Activated effector memory CD4-positive, alpha-beta T cell treated with Interleukin-2 at 50 U/mL for 16 hours (primary cell): ENCODE data around the gene PPP1R11.
"Not testable (repeated sequence)": the region's sequence is repeated elsewhere in the genome, so short reads cannot be mapped to it uniquely, and the experiment has no call there.

Source experiments
- DNase-seq: peaks from one replicate; pipeline ENCODE4 v3.0.0-alpha.2; 2020

PPP1R11 gene

DNA sequence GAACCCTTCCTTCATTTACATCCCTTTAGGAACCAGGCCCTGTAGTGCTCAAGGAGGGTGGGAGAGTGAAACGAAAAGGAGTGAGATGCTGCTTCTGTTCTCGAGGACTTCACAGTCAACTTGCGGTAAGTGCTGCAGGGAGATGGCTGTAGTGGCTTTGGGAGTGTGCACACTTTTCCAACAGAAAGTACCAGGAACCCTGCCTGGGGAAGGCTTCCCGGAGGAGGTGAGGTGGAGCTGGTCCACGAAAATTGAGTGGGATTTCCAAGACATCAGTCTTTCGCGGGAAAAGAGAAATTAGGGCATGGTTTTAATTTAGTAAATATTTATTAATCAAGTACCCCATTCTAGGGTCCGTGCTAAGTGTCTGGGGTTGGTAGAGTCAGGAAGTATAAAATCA, 33.2 kb downstream of the PPP1R11 start:
- no peak for DNase-seq

DNA sequence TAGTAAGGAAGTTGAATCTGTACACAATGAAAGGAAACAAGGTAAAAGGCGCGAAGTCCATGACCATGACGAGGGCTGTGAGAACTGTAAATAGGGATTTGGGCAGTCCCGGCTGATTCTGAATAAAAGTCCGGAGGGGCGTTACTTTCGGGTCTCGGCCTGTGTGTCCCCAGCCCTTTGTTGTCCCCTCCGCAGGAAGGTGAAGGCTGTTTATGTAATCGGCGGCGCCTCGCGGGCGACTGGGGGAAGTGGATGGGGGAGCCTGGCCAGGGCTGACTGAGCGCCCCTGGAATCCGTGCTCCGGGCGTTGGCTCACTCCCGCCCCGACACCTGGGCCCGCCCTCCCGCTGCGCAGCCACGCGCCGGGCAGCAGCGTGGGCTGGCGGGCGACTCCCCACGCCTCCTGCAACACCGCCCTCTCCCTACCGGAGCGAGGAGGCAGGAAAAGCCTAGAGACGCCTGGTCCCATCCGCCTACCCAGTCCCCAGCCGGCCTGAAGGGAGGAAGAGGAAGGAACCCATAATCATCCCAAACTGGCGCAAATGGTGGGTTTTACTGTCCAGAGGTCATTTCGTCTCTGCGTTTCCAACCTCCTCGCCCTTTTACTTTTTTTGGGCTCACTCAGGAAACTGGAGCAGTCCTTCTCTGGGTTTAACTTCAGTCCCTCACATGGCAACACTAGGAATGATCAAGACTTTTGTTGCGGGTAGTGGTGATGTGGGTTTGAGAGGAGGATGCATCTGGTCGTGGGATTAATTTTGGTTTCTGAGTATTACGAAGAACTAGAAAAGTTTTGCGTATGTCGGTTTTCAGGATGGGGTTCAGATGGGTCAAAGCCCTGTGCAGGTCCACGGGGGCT, 33.8 kb downstream of the PPP1R11 start:
- no peak for DNase-seq

DNA sequence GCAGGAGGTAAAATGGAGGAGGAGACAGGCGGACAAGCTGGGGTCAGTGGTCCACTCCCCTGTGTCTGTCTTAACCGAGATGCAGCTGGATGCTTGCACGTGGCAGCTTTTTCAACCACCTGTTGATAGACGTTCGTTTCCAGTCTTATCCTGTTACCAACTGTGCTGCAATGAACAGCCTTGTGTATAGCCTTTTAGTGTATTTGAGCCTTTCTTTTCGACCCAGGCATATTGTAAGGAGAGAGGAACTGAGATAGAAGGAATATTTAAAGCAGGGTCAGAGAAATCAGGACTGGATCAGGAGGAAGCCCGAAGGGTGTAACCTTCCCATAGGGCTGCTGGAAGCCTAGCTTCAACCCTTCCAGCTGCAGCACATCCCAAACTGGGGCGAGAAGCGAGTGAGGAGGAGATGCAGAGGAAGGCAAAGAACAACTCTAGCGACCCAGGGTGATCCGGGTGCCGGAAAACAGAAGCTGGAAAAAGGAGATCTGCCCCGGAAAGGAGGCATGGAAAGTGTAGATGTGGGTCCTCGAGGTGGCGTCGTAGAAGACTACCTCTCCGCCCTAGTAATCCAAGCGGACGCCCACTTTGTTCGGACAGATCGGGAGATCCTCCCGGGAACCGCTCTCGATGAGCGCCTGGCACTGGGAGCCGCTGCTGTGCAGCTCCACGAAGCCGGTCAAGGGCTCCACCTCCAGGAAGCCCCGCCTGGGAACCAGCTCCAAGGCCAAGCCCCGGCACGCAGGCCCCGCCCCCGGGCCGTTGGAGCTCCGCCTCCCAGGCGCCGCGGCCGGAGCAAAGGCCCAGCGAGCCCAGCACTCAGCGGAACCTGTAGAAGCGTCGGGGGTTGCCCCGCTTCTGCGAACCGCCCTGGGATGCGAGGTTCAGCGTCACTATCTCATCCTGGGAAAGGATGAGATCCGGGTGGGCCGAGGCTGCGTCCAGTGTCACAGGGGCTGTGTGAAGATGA, 34.7 kb downstream of the PPP1R11 start:
- DNase-seq = peak; percentile 53

DNA sequence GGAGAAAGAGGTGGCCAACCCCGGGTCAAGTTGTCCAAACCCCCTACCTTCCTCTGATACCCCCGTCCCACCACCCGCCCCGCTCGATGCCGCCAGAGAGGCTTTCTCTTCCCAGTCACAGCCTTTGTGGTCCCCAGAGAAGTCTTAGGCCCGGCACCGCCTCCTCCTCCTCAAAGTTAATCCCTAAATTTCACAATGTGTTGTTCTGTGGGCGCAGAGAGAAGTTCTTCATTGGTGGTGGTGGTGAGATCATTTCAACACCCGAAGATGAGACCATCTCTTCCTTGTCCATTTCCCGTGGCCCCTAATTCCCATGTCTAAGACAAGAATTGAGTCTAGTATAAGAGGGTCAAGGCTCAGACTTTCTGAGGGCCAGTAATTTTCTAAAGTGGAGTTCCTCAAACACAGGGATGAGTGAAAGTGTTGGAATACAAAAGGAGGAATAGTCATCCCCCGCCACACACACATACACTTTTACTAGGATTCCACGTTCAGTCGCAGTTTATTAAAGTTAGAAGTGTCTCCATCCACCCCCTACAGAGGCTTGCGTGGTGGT, 35.5 kb downstream of the PPP1R11 start:
- no peak for DNase-seq

DNA sequence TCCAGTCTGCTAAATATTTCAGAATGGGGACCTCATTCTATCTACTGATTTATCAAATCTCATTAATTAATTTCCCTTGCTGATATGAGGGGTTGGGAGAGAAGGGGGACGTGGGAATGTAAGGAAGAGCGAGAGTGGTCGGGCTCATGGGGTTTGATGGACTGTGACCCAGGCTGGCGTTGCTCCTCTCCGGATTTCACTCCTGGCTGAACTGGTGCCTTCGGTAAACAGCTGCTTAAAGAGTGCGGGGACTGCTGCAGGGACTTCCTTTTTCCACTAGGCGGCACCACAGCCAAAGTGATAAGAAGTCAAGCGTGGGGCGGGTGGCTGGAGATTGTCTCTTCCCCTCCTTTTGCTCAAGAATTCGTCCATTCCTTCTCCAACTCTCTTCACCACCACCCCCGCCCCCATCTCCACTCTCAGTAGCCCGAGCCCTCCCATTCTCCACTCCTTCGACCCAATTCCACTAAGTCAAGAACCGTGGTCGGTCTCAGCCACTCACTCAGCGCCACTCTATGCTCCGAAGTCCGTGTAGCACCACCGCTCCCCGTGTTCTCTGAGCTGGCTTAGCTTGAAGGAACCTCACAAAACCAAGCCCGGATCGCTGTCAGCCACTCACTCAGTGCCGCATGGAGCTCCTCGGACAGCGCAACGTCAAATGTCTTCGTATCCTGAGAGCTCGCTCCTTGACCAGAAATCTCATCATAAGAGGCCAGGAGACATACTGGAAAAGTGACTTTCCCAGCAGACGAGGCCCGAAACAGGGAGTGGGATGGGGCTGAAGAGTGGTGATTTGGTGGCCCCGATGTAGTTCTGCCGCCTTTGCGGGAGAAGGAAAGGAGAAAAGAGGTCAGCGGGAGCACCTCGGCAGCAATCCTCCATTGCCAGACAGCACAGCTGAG, 36.2 kb downstream of the PPP1R11 start:
- peak; percentile 77 for DNase-seq

DNA sequence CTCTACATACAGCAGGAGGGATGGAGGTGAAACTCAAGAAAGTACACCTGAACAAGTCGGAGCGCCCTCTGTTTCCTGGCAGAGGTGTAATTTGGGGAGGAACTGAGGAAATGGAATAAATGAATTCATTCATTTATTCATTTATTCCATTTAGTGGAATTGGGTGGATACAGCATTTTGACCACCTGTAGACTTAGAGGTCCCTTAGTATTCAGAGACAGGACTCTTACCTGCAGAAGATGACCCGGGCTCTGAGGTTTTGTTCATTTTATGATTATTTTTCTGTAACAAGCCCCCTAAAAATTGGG, 36.8 kb downstream of the PPP1R11 start:
- DNase-seq = no peak

DNA sequence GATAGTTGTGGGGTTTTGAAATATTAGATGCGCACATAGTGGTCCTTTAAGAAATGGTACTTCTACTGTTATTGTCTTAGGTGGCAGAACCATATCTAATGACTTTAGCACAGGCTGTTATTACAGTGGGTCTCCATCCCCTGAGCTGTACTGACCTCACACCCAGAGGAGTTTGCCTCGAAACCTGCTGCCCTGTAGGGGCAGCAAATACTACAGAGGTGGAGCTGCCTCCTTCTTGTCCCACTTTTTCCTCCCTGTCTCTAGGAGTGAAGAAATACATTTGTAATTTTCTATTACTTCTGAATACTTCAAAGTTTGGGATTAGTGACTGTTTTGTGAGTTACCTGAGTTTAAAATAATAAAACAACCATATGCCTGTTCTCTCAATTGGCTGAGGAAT, 37.7 kb downstream of the PPP1R11 start:
- no peak for DNase-seq

DNA sequence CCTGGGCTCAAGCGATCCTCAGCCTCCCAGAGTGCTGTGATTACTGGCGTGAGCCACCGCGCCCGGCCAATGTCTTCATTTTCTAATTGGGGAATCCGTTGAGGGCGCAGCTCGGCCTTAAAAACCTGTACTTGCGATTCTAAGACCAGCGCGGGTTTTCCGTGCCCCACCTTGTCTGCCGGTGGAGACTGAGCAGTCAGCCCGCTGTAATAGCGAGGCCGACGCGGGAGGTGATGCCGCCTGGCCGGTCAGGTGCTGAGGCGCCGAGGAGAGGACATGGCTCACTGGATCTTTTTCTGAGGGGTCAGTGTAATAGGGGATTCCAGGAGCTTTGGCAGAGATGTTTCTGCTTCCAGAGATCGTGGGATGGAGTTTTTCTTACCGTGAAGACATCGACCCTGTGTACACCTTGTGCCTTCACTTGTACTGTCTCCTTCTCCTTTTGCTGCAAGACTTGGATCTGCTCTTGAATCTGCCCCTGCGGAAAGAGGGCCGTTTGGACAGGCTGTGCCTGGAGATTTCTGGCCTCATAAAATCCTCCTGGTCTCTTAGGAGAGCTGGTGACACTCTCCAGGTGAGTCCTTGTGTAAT, 44.4 kb downstream of the PPP1R11 start:
- no peak for DNase-seq

DNA sequence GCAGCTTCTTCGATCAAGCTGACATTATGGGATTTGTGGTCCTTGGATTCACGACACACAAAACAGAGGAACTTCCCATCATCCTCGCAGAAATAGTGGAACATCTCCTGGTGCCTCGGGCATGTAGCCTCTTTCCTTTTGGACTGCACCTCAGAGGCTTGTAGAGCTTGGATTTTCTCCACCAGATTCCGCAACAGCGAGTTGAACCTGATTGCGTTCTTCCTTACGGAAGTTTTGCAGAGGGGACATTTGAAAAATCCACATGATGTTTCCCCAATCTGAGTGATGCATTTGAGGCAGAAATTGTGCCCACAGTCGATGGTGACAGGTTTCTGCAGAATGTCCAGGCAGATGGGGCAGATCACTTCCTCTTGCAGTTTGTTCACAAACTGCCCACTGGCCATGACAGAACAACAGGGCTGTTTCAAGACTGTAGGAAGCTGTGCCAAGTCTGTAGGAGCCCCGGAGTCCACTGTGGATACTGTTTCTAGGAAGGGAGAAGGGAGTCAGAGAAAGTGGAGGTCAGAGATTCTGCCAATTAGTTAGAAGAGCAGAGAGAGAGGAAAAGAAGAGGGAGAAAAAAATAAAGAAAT, 45.5 kb downstream of the PPP1R11 start:
- no peak for DNase-seq

DNA sequence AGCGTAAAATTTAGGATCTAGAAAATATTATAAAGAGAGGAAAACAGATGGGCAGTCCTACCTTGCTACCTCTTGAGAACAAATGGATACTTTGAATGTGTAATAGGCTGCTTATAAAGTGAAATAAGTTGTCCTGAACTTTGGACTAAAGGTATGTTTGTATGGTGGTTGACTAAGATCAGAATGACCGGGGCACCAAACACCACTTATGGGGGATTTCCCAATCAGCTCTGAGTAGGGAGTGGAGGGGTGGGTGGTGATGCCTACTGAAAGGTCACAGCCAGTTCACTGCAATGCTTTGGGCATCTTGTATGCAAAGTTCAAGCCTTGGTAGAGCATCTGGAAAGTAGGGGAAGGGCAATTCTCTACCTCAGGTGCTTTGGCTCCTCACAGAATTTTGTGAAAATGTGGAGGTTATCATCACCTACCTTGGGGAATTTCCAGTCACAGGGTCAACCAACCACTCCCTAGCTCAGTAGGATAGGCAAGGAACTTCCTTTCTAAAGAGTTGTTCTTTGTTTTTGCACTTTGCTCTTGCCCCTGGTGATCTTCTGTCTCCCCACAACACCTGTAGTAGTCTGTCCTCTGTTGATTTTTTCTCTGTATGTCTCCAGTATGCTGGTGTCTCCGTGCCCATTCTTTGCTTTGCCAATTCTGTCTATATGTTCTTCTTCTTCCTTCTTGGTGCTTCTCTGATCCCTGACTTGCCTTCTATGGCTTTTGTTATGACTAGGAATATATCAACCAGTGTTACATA, 46.2 kb downstream of the PPP1R11 start, which contains the start of gene TRIM31:
Gene TRIM31, minus strand, starts transcription at position 88 of the 757 bp plus-strand sequence. CDS start 285 bp downstream, outside the sequence.
- DNase-seq = no peak

DNA sequence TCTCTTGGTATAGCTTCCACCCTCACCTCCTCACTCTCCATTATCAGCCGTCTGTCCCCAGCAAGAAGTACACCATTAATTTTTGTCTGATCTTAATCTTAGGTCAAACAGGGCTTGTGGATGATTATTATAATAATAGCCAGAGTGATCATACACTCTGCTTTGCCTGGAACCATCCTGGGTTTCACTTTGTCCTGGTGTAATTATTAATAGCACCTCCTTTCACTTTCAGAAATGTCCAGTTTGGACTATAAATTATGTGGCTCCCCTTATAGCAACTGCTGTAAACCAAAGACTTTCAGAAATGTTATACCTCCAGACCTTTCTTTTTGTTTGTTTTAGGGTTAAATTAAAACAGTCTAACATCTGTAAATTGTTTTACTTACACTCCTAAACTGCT, 46.8 kb downstream of the PPP1R11 start:
- DNase-seq = no peak

DNA sequence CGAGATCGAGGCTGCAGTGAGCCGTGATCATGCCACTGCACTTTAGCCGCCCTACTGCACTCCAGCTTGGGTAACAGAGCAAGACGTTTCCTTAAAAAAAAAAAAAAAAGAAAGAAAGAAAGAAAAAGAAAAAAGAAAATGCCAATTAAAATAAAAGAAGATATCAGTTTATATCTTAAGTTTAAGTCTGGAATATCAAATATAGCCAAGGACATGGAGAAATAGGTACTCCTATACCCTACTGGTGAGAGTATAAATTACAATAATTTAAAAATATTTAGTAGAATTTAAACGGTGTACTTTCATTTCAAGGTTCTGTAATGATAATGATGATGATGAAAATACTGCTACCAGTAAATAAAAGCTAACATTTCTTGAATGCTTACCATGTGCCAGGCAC, 49.7 kb downstream of the PPP1R11 start:
- DNase-seq = no peak

DNA sequence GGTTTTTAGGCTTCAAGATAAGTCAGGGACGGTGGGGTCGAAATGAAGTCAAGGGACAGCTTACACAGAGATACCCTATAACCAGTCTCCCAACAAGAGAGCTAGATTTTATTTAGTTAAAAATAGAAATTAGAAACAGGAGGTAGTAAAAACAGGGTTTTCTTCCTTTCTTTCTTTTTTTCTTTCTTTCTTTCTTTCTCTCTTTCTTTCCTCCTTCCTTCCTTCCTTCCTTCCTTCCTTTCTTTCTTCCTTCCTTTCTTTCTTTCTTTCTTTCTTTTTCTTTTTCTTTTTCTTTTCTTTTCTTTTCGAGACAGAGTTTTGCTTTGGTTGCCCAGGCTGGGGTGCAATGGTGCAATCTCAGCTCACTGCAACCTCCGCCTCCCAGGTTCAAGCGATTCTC, 51.7 kb downstream of the PPP1R11 start:
- not testable (repeated sequence) for DNase-seq
